K562 (cell line): ENCODE measurements around the gene ERMP1. TPM values are rescaled to one million over a fixed set of nuclear protein-coding genes. Genes with fewer than 3 reads are reported as not detected.

Experiments
- ATAC-seq: fragments of 200-7000 bp; cut with Tn5 transposase; 3 replicates; pipeline ENCODE4 v1.9.1; 2020; ENCODE audit warnings: moderate library complexity
- BruUV-seq: library from RNA; stranded (reverse); fragments of 400-500 nt; replicated peaks from 2 replicates; lab custom pipeline; 2021; lab: Mats Ljungman, UMichigan
- CTCF ChIA-PET: fragments of 300-600 bp; formaldehyde crosslinking; extraction: SDS; loops from one replicate; lab custom pipeline; 2021; ENCODE audit warnings: low intra/inter-chr PET ratio; lab: Yijun Ruan, JAX
- POLR2A ChIA-PET: fragments of 300-600, 350-650 bp; sonication (Branson Sonifier 250); formaldehyde crosslinking; extraction: SDS; loops from one replicate; lab custom pipeline; 2021; ENCODE audit warnings: antibody characterized with exemption, inconsistent platforms; lab: Yijun Ruan, JAX
- DNase-seq, 4 experiments: peaks; one replicate each; pipeline versions ENCODE4 v3.0.0 to v3.0.0-alpha.2; 2011 to 2018; ENCODE audit warnings: low spot score in 3 of 4, mixed read lengths in 3 of 4; ENCODE audit errors: extremely low read depth in 1 of 4
- FAIRE-seq: peaks from 2 replicates; lab custom pipeline; 2011; peaks lifted over from hg19 to GRCh38; lab: Jason Lieb, UNC
- H2AFZ ChIP-seq: 2 replicates; pipeline ENCODE4 v1.6.0; 2011; ENCODE audit warnings: low read depth, low read length, control low read depth, inconsistent platforms
- H3K27ac ChIP-seq: fragments of 200-600 bp; 3 replicates; pipeline ENCODE4 v1.8.0; 2011; ENCODE audit warnings: low read depth, mild to moderate bottlenecking, control low read depth, inconsistent platforms, low read length, moderate library complexity, mixed read lengths; ENCODE audit errors: extremely low read depth
- H3K27me3 ChIP-seq, 2 experiments: fragments of 300-600 bp in 1 of 2; 2 replicates in 1 of 2; 3 replicates in 1 of 2; pipeline versions ENCODE4 v1.6.0 to v1.8.0; 2011; ENCODE audit warnings: inconsistent platforms in 2 of 2, low read length in 2 of 2, mild to moderate bottlenecking in 1 of 2, mixed read lengths in 1 of 2, moderate library complexity in 1 of 2; ENCODE audit not compliant: control insufficient read depth in 2 of 2, insufficient read depth in 2 of 2
- H3K36me3 ChIP-seq: fragments of 300-600 bp; 3 replicates; pipeline ENCODE4 v1.8.0; 2011; ENCODE audit warnings: mild to moderate bottlenecking, low read length, inconsistent platforms; ENCODE audit not compliant: control insufficient read depth, insufficient read depth
- H3K4me1 ChIP-seq, 2 experiments: fragments of 200-600 bp in 1 of 2; replicated peaks in 1 of 2; 2 replicates in 1 of 2; 3 replicates in 1 of 2; pipeline versions ENCODE4 v1.5.1 to v1.8.0; 2011; ENCODE audit warnings: inconsistent platforms in 2 of 2, low read length in 2 of 2, mild to moderate bottlenecking in 1 of 2, mixed read lengths in 1 of 2, moderate library complexity in 1 of 2; ENCODE audit not compliant: control insufficient read depth in 2 of 2, insufficient read depth in 2 of 2
- H3K4me2 ChIP-seq: 2 replicates; pipeline ENCODE4 v1.6.1; 2011; ENCODE audit warnings: low read length, control low read depth, inconsistent platforms, mixed read lengths; ENCODE audit not compliant: insufficient read depth
- H3K4me3 ChIP-seq: fragments of 200-600 bp; sonication (generic), shearing (Covaris generic); 2 replicates; pipeline ENCODE4 v1.5.1; 2016; ENCODE audit warnings: control low read depth, inconsistent platforms
- H3K79me2 ChIP-seq: fragments of 200-600 bp; 3 replicates; pipeline ENCODE4 v1.8.0; 2011; ENCODE audit warnings: low read length, inconsistent platforms; ENCODE audit not compliant: control insufficient read depth, insufficient read depth
- H3K9ac ChIP-seq, 2 experiments: 2 replicates each; pipeline versions ENCODE4 v1.6.0 to v1.6.1; 2011; ENCODE audit warnings: low read depth in 2 of 2, low read length in 2 of 2, control low read depth in 1 of 2, inconsistent platforms in 1 of 2, mild to moderate bottlenecking in 1 of 2, mixed read lengths in 1 of 2; ENCODE audit not compliant: insufficient read depth in 1 of 2
- H3K9me1 ChIP-seq: one replicate; pipeline ENCODE4 v1.6.0; 2011; ENCODE audit warnings: inconsistent platforms, mild to moderate bottlenecking, low read length, moderate library complexity; ENCODE audit not compliant: control insufficient read depth, insufficient read depth
- H3K9me3 ChIP-seq: replicated peaks from 2 replicates; pipeline ENCODE4 v1.5.1; 2011; ENCODE audit warnings: low read depth, low read length, inconsistent platforms; ENCODE audit not compliant: control insufficient read depth, insufficient read depth
- H4K20me1 ChIP-seq: replicated peaks from 2 replicates; pipeline ENCODE4 v1.6.1; 2011; ENCODE audit warnings: low read length, inconsistent platforms, mixed read lengths; ENCODE audit not compliant: control insufficient read depth, insufficient read depth
- E4F1 ChIP-seq: fragments of 250-450 bp; sonication (Bioruptor Pico); IDR thresholded peaks from 2 replicates; pipeline ENCODE4 v1.5.0; 2021; ENCODE audit warnings: mild to moderate bottlenecking, borderline replicate concordance
- RBM25 ChIP-seq: fragments of 200-400 bp; formaldehyde crosslinking; IDR thresholded peaks from 2 replicates; pipeline ENCODE4 v1.6.1; 2018; ENCODE audit warnings: low read length, low read depth, moderate library complexity; ENCODE audit not compliant: severe bottlenecking
- SMARCA5 ChIP-seq: fragments of 450-650 bp; IDR thresholded peaks from 2 replicates; pipeline ENCODE4 v1.6.1; 2016
- TBP ChIP-seq: optimal IDR thresholded peaks from 2 replicates; pipeline ENCODE3; 2011; ENCODE audit warnings: low read depth, low read length, improper control_type of control experiment
- WGBS: fragments of 100-300 bp; shearing (Covaris generic); methylation state at CpG from one replicate; pipeline ENCODE4 v1.1.6; 2016; ENCODE audit warnings: low coverage, mixed read lengths; ENCODE audit not compliant: insufficient coverage; ENCODE audit errors: missing lambda C conversion rate; 5-methylcytosine and 5-hydroxymethylcytosine counted together
- in situ Hi-C: fragments of 300-500 bp; cut with MboI; formaldehyde crosslinking; loops from 4 replicates; pipeline ENCODE4 v1.15.0; 2018; ENCODE audit warnings: inconsistent platforms, mixed read lengths
- intact Hi-C: fragments of 100-400 bp; cut with micrococcal nuclease; formaldehyde crosslinking; loops from 2 replicates; pipeline ENCODE4 v1.14.2; 2022
- polyA plus RNA-seq, 8 experiments: library from polyadenylated mRNA; depleted of rRNA in 4 of 8; stranded (reverse) in 5 of 8; unstranded in 3 of 8; fragments of >200 nt; fragmentation: Nextera tagmentation in 2 of 8; fragmentation: Illumina TruSeq in 1 of 8; extraction: Ambion mirVana in 2 of 8; extraction: Trizol in 1 of 8; gene quantifications; 2 replicates each; pipeline versions ENCODE4 v1.2.1 to v1.2.3, GENCODE V29; 2011 to 2014; ENCODE audit warnings: inconsistent platforms in 1 of 8, missing spikeins in 1 of 8
- total RNA-seq, 7 experiments: library from RNA; depleted of rRNA in 6 of 7; stranded (reverse); fragments of >200 nt in 6 of 7; fragmentation: Illumina TruSeq in 2 of 7; extraction: Trizol in 2 of 7; gene quantifications; 2 replicates each; pipeline versions ENCODE4 v1.2.1 to v1.2.3, GENCODE V29; 2011 to 2021; ENCODE audit warnings: low replicate concordance in 1 of 7

ERMP1 gene
- total and polyA plus RNA-seq, 9 of the 15 experiments (the other 6 are each of a cell fraction or from before 2014, with no cell fraction given), result 2.5 to 26.3 (median 12.6) TPM

GRCh38 chr9:5866685-5867084 is 33.8 kb upstream of the ERMP1 start:
- in situ Hi-C loops, result no loop called here

More at GRCh38 chr9:5866685-5867084, 33.8 kb upstream of the ERMP1 start:
- no peak overlapping the region for H2AFZ ChIP-seq
- no peak overlapping the region for H3K4me2 ChIP-seq
- ChIA-PET CTCF (no interaction called here), POLR2A (no interaction called here)
- intact Hi-C loops, result no loop called here
- no TSS peak for BruUV-seq
- no peak for DNase-seq
- H3K4me3 ChIP-seq, result no peak overlapping the region
- no peaks in the 10 kb centered on the region for H4K20me1 ChIP-seq
- TF ChIP-seq E4F1 (CRISPR knock-in tag) (no peak), TBP (no peak), RBM25 (peak; percentile 50), SMARCA5 (no peak)
- no peaks in the 10 kb centered on the region for H3K79me2 ChIP-seq
- no peaks in the 10 kb centered on the region for H3K27me3 ChIP-seq
- no peaks in the 10 kb centered on the region for H3K9me3 ChIP-seq
- no peak overlapping the region for H3K27ac ChIP-seq
- FAIRE-seq, result no peak
- peaks cover 0 to 14% of the 10 kb centered on the region in 2 experiments; a peak in 3 of 5 replicates for H3K4me1 ChIP-seq
- no peak for ATAC-seq
- H3K36me3 ChIP-seq, result no peaks in the 10 kb centered on the region
- no peak overlapping the region for H3K9ac ChIP-seq
- 70% methylated on average over 3 of the region's 3 CpGs for WGBS
- peaks cover 2% of the 10 kb centered on the region for H3K9me1 ChIP-seq
